GM13977 (cell line): Measurements from ENCODE around the gene FCHO2.
A peak's percentile ranks its signal among the peaks of the same experiment; 100 is the strongest.

Source experiments
- DNase-seq: peaks from one replicate; pipeline ENCODE4 v3.0.0; 2012; ENCODE audit warnings: low spot score
- in situ Hi-C: fragments of 300-500 bp; cut with MboI; formaldehyde crosslinking; loops from one replicate; pipeline ENCODE4 v1.12.0; 2022; ENCODE audit warnings: low sequenced_read_pairs, low pct_unique_long_range_greater_than_20kb, mixed read lengths, inconsistent platforms; ENCODE audit not compliant: unreplicated experiment
- TF ChIP-seq, protein P1 (sequence below): IDR thresholded peaks from 2 replicates; pipeline ENCODE4 v1.5.1; 2012; ENCODE audit warnings: mild to moderate bottlenecking, control low read depth; ENCODE audit not compliant: insufficient read depth; ENCODE audit errors: extremely low read depth, missing control alignments

The FCHO2 gene

GRCh38 chr5:73129143-73129542 is 173.3 kb downstream of the FCHO2 start:
- in situ Hi-C loops: no loop called here
- DNase-seq: no peak
- TF ChIP-seq, protein P1, sequence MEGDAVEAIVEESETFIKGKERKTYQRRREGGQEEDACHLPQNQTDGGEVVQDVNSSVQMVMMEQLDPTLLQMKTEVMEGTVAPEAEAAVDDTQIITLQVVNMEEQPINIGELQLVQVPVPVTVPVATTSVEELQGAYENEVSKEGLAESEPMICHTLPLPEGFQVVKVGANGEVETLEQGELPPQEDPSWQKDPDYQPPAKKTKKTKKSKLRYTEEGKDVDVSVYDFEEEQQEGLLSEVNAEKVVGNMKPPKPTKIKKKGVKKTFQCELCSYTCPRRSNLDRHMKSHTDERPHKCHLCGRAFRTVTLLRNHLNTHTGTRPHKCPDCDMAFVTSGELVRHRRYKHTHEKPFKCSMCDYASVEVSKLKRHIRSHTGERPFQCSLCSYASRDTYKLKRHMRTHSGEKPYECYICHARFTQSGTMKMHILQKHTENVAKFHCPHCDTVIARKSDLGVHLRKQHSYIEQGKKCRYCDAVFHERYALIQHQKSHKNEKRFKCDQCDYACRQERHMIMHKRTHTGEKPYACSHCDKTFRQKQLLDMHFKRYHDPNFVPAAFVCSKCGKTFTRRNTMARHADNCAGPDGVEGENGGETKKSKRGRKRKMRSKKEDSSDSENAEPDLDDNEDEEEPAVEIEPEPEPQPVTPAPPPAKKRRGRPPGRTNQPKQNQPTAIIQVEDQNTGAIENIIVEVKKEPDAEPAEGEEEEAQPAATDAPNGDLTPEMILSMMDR: no peak

DNA sequence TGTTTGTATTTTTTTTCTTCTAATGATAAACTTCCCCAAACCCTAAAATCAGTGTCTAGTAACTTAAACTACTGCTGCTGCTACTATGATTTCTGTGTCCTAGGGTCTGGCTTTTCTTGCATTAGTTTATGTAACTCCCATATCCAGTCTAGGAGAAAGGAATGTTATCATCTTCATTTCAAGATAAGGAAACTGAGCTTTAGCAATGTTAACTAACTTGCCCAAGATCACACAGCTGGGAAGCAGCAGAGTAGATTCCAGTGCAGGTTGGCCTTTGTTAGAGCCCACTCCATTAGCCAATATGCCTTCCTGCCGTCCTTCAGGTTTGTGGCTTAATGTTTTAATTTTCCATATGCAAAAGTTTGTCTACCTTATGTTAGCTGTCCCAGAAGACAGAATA is 175.0 kb downstream of the FCHO2 start:
- in situ Hi-C loops: no loop called here

GRCh38 chr5:73131711-73132425 is 176.0 kb downstream of the FCHO2 start:
- TF ChIP-seq, protein P1: no peak
- DNase-seq: no peak
- in situ Hi-C loops: no loop called here

More for the DNA sequence above, 175.0 kb downstream of the FCHO2 start:
- DNase-seq: no peak
- TF ChIP-seq, protein P1: no peak

GRCh38 chr5:73132759-73133158 is 176.9 kb downstream of the FCHO2 start:
- TF ChIP-seq, protein P1: no peak
- in situ Hi-C loops: no loop called here
- DNase-seq: no peak

DNA sequence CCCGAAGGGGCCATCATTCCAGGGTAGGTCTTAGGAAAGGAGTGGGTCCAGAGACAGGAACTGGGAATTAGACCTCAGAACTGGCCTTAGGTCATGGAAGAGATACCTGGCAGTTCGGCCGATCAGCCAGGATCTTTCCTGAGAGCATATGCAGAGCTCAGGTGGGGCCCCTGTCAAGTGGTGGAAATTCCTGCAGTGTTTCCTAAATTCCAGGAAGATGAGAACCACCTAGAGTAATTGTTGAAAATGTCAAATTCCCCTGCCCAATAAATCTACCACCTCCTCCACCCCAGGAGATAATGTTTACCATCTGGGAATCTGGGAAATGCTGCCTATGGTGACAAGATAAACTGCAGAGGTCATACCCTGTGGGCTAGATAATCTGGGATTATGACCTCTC is 179.2 kb downstream of the FCHO2 start:
- in situ Hi-C loops: no loop called here

DNA sequence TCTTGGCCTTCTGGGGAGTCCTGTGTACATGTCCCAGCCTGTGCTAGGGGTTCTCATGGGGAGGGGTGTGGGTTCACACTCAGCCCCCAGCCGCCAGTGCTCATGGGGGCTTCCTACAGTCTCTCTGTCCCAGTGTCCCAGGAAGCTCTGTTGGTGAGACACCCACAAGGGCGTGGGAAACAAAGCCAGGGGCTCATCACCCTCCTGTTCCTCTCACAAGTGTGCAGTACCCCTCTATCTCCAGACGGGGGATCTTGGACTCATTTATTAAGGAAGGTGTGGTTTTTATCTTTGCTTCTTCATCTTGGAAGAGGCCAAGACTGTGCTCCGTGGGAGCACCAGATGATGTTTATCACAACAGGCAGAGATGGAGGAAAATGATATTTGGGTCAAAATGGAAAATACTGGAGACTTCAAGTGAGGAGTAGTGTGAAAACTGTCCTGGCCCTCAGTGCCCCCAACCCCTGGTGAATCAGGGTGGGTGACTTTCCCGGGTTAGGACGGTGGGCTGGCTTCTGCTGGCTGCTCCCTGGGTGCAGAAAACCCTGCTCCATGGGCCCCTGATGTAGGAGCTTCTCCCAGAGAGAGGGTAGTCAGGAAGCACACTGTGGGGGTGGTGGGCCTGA is 179.7 kb downstream of the FCHO2 start:
- in situ Hi-C loops: no loop called here
- DNase-seq: no peak
- TF ChIP-seq, protein P1: peak; percentile 18

More for the DNA sequence above, 179.2 kb downstream of the FCHO2 start:
- TF ChIP-seq, protein P1: no peak
- no peak for DNase-seq
